HepG2 (cell line): ENCODE data around the gene GPR31. TPM values are rescaled to one million over a fixed set of nuclear protein-coding genes. Genes with fewer than 3 reads are reported as not detected.

Source experiments
- ATAC-seq: fragments of 200-7000 bp; cut with Tn5 transposase; 3 replicates; pipeline ENCODE4 v1.9.1; 2020; ENCODE audit warnings: mild to moderate bottlenecking, moderate library complexity
- BruUV-seq: library from RNA; stranded (reverse); fragments of 400-500 nt; replicated peaks from 2 replicates; lab custom pipeline; 2021; lab: Mats Ljungman, UMichigan
- CTCF ChIA-PET: fragments of 300-600 bp; formaldehyde crosslinking; extraction: SDS; loops from one replicate; lab custom pipeline; 2021; ENCODE audit warnings: low total read pairs, inconsistent platforms, low intra/inter-chr PET ratio; lab: Yijun Ruan, JAX
- POLR2A ChIA-PET: fragments of 350-600 bp; sonication (Branson Sonifier 250); formaldehyde crosslinking; loops from one replicate; lab custom pipeline; 2020; ENCODE audit warnings: antibody characterized with exemption, inconsistent platforms; lab: Yijun Ruan, JAX
- DNase-seq: peaks from one replicate; pipeline ENCODE4 v3.0.0-alpha.2; 2015; ENCODE audit warnings: low spot score
- FAIRE-seq: peaks from 3 replicates; lab custom pipeline; 2011; peaks lifted over from hg19 to GRCh38; lab: Jason Lieb, UNC
- H2AFZ ChIP-seq: one replicate; pipeline ENCODE4 v1.6.1; 2011; ENCODE audit warnings: low read length, inconsistent platforms
- H3K27ac ChIP-seq: fragments of 300-600 bp; 3 replicates; pipeline ENCODE4 v1.8.0; 2011; ENCODE audit warnings: mixed run types, mild to moderate bottlenecking, mixed read lengths, low read length, inconsistent platforms; ENCODE audit not compliant: insufficient read depth; ENCODE audit errors: extremely low read length
- H3K27me3 ChIP-seq, 2 experiments: fragments of 200-600 bp in 1 of 2; 2 replicates in 1 of 2; 3 replicates in 1 of 2; pipeline versions ENCODE4 v1.6.0 to v1.8.0; 2011; ENCODE audit warnings: low read length in 2 of 2, mild to moderate bottlenecking in 2 of 2, moderate library complexity in 2 of 2, inconsistent platforms in 1 of 2; ENCODE audit not compliant: insufficient read depth in 2 of 2, control insufficient read depth in 1 of 2
- H3K36me3 ChIP-seq, 2 experiments: fragments of 200-600 bp in 1 of 2; replicated peaks in 1 of 2; 2 replicates in 1 of 2; 3 replicates in 1 of 2; pipeline versions ENCODE4 v1.5.1 to v1.8.0; 2011; ENCODE audit warnings: low read length in 2 of 2, inconsistent platforms in 1 of 2; ENCODE audit not compliant: insufficient read depth in 2 of 2, control insufficient read depth in 1 of 2
- H3K4me1 ChIP-seq: 2 replicates; pipeline ENCODE4 v1.5.1; 2012; ENCODE audit warnings: low read length, inconsistent platforms; ENCODE audit not compliant: insufficient read depth
- H3K4me2 ChIP-seq: 2 replicates; pipeline ENCODE4 v1.6.0; 2011; ENCODE audit warnings: low read depth, low read length, inconsistent platforms
- H3K4me3 ChIP-seq, 3 experiments: fragments of 200-600 bp in 1 of 3; sonication (generic), shearing (Covaris generic) in 1 of 3; replicated peaks in 1 of 3; 2 replicates each; pipeline ENCODE4 v1.5.1; 2011 to 2016; ENCODE audit warnings: low read length in 3 of 3, inconsistent platforms in 2 of 3, low read depth in 2 of 3, mild to moderate bottlenecking in 2 of 3, control low read depth in 1 of 3, mixed read lengths in 1 of 3; ENCODE audit not compliant: insufficient read depth in 1 of 3
- H3K79me2 ChIP-seq: one replicate; pipeline ENCODE4 v1.6.1; 2011; ENCODE audit warnings: low read length, inconsistent platforms; ENCODE audit not compliant: insufficient read depth
- H3K9ac ChIP-seq: 2 replicates; pipeline ENCODE4 v1.6.0; 2011; ENCODE audit warnings: mild to moderate bottlenecking, low read depth, low read length, inconsistent platforms; ENCODE audit not compliant: insufficient read depth
- H3K9me3 ChIP-seq: 2 replicates; pipeline ENCODE4 v1.5.1; 2012; ENCODE audit warnings: mild to moderate bottlenecking, low read length
- H4K20me1 ChIP-seq: 2 replicates; pipeline ENCODE4 v1.6.0; 2011; ENCODE audit warnings: inconsistent platforms, mild to moderate bottlenecking, low read length, moderate library complexity; ENCODE audit not compliant: insufficient read depth
- ATF7 ChIP-seq, 2 experiments: fragments of 450-650 bp in 1 of 2; sonication (generic) in 1 of 2; formaldehyde crosslinking in 1 of 2; IDR thresholded peaks; 2 replicates each; pipeline versions ENCODE4 v1.4.0 to v1.6.1; 2016 to 2020; ENCODE audit warnings: antibody characterized with exemption in 1 of 2, mild to moderate bottlenecking in 1 of 2, missing genetic modification reagents in 1 of 2
- CREB1 ChIP-seq, 2 experiments: fragments of 450-650 bp in 1 of 2; IDR thresholded peaks; 2 replicates each; pipeline ENCODE4 v1.6.1; 2016 to 2017; ENCODE audit warnings: control low read depth in 1 of 2, mild to moderate bottlenecking in 1 of 2, missing compliant biosample characterization in 1 of 2, missing genetic modification characterization in 1 of 2
- RAD51 ChIP-seq: fragments of 450-650 bp; IDR thresholded peaks from 2 replicates; pipeline ENCODE4 v1.6.1; 2016; ENCODE audit warnings: borderline replicate concordance
- ZNF10 ChIP-seq: sonication (generic); formaldehyde crosslinking; IDR thresholded peaks from 2 replicates; pipeline ENCODE4 v1.4.0; 2020; ENCODE audit warnings: mild to moderate bottlenecking, low read depth, missing genetic modification reagents, borderline replicate concordance
- WGBS: methylation state at CpG from one replicate; pipeline ENCODE4 v1.1.6; 2017; ENCODE audit warnings: low lambda C conversion rate; 5-methylcytosine and 5-hydroxymethylcytosine counted together
- in situ Hi-C: cut with HindIII; loops from 2 replicates; pipeline ENCODE4 v1.10.0; 2017; ENCODE audit warnings: low pct_unique_long_range_greater_than_20kb; ENCODE audit not compliant: extremely low pct_ligation_motif_present
- intact Hi-C: fragments of 100-400 bp; cut with micrococcal nuclease; formaldehyde crosslinking; loops from one replicate; pipeline ENCODE4 v1.10.0; 2022; ENCODE audit not compliant: unreplicated experiment
- polyA plus RNA-seq, 8 experiments: library from polyadenylated mRNA; depleted of rRNA in 3 of 8; stranded (reverse) in 7 of 8; unstranded in 1 of 8; fragments of >200 nt; fragmentation: Illumina TruSeq in 4 of 8; extraction: Trizol in 4 of 8; gene quantifications; 2 replicates each; pipeline versions ENCODE4 v1.2.1 to v1.2.3, GENCODE V29; 2011 to 2016; ENCODE audit warnings: low read depth in 4 of 8, missing spikeins in 1 of 8, mixed read lengths in 1 of 8; ENCODE audit not compliant: insufficient read depth in 1 of 8
- total RNA-seq, 5 experiments: library from RNA; depleted of rRNA; stranded (reverse); fragments of >200 nt; fragmentation: Illumina TruSeq; extraction: Trizol; gene quantifications; 2 replicates each; pipeline ENCODE4 v1.2.3, GENCODE V29; 2016; ENCODE audit warnings: low read depth in 1 of 5
- TF ChIP-seq, protein P1 (sequence below), 2 experiments: sonication (generic) in 1 of 2; formaldehyde crosslinking in 1 of 2; IDR thresholded peaks; 2 replicates each; pipeline versions ENCODE4 v1.5.1 to v1.6.1; 2011 to 2020; ENCODE audit warnings: borderline replicate concordance in 1 of 2, low read depth in 1 of 2, low read length in 1 of 2, mild to moderate bottlenecking in 1 of 2, missing genetic modification reagents in 1 of 2, moderate library complexity in 1 of 2
- TF ChIP-seq, protein P2 (sequence below): sonication (generic); formaldehyde crosslinking; IDR thresholded peaks from 2 replicates; pipeline ENCODE4 v1.8.0; 2022; ENCODE audit warnings: mild to moderate bottlenecking, missing genetic modification reagents
- TF ChIP-seq, protein P3 (sequence below): sonication (generic); formaldehyde crosslinking; IDR thresholded peaks from 2 replicates; pipeline ENCODE4 v1.5.0; 2020; ENCODE audit warnings: mild to moderate bottlenecking, missing genetic modification reagents, borderline replicate concordance

GPR31 gene
- total and polyA plus RNA-seq, 2 of the 13 experiments (the other 11 are each of a cell fraction or from before 2014, with no cell fraction given) = not detected

DNA sequence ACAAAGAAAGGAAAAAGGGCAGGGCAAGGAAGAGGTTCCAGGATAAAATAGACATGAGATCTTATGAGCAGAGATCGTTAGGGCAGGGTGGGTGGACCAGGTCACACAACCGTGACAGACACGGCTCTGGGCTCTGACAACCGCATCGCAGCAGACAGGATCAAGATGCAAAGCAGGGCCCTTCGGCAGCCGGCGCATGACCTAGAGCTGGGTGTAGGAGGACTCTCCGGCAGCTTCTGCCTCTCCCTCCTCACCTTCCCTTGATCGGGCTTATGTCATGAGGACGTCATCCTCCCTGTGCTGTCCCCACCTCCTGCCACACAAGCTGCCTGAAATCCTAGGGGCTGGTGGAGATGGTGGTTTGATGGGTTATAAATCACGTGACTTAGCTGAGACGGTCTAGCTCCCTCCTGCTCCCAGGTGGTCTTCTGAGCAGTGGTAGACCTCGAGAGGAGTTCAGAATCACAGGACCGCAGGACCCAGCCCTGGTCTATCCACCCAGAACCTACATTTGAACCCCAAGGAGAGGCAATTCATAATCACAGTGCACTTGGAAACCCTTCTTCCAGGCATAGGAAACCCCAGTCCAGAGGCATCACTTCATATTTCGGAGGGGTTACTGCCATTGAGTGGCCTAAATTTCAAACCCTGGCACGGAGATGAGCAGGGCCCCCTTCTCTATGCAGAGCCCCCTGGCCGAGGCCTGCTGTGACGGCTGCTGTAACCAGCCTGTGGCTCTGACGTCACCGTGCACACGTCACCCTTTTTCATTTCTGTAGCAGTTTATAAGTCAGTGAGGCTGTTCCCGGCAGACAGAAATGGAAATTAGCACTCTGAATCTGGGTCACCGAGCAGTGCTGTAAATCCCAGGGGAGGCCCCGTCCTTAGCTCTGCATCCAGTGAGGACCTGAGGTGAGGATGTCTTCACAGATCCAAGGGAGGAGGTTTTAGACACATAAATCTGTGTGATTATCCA, 43.6 kb downstream of the GPR31 start:
- Histone ChIP-seq H3K27ac (no peak overlapping the region), H4K20me1 (no peaks in the 10 kb centered on the region), H3K9me3 (no peaks in the 10 kb centered on the region), H2AFZ (no peak overlapping the region), H3K4me3 (no peak overlapping the region), H3K4me1 (peaks cover 21% of the 10 kb centered on the region), H3K79me2 (no peaks in the 10 kb centered on the region), H3K27me3 (peaks cover 2 to 57% of the 10 kb centered on the region in 2 experiments; a peak in 4 of 5 replicates), H3K4me2 (no peak overlapping the region), H3K9ac (no peak overlapping the region), H3K36me3 (no peaks in the 10 kb centered on the region)
- intact Hi-C loops (no loop called here), in situ Hi-C loops (no loop called here)
- FAIRE-seq = no peak
- TF ChIP-seq ZNF10 (CRISPR knock-in tag) (no peak), ATF7 (IDR thresholded peaks at IDR 0.05) (peak; percentile 68), ATF7 (CRISPR knock-in tag; IDR thresholded peaks at IDR 0.05) (no peak), RAD51 (peak; percentile 79), CREB1 (IDR thresholded peaks at IDR 0.05) (peak; percentile 95), CREB1 (CRISPR knock-in tag; IDR thresholded peaks at IDR 0.05) (no peak)
- TF ChIP-seq, protein P1, sequence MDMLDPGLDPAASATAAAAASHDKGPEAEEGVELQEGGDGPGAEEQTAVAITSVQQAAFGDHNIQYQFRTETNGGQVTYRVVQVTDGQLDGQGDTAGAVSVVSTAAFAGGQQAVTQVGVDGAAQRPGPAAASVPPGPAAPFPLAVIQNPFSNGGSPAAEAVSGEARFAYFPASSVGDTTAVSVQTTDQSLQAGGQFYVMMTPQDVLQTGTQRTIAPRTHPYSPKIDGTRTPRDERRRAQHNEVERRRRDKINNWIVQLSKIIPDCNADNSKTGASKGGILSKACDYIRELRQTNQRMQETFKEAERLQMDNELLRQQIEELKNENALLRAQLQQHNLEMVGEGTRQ (IDR thresholded peaks at IDR 0.05; ENCODE audit: low read depth, low read length) = peak; percentile 64; the same call in 1 of the 2 replicates
- TF ChIP-seq, protein P1 (CRISPR knock-in tag; IDR thresholded peaks at IDR 0.05; ENCODE audit: borderline replicate concordance) = no peak
- TF ChIP-seq, protein P2, sequence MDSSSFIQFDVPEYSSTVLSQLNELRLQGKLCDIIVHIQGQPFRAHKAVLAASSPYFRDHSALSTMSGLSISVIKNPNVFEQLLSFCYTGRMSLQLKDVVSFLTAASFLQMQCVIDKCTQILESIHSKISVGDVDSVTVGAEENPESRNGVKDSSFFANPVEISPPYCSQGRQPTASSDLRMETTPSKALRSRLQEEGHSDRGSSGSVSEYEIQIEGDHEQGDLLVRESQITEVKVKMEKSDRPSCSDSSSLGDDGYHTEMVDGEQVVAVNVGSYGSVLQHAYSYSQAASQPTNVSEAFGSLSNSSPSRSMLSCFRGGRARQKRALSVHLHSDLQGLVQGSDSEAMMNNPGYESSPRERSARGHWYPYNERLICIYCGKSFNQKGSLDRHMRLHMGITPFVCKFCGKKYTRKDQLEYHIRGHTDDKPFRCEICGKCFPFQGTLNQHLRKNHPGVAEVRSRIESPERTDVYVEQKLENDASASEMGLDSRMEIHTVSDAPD (CRISPR knock-in tag) = no peak
- TF ChIP-seq, protein P3, sequence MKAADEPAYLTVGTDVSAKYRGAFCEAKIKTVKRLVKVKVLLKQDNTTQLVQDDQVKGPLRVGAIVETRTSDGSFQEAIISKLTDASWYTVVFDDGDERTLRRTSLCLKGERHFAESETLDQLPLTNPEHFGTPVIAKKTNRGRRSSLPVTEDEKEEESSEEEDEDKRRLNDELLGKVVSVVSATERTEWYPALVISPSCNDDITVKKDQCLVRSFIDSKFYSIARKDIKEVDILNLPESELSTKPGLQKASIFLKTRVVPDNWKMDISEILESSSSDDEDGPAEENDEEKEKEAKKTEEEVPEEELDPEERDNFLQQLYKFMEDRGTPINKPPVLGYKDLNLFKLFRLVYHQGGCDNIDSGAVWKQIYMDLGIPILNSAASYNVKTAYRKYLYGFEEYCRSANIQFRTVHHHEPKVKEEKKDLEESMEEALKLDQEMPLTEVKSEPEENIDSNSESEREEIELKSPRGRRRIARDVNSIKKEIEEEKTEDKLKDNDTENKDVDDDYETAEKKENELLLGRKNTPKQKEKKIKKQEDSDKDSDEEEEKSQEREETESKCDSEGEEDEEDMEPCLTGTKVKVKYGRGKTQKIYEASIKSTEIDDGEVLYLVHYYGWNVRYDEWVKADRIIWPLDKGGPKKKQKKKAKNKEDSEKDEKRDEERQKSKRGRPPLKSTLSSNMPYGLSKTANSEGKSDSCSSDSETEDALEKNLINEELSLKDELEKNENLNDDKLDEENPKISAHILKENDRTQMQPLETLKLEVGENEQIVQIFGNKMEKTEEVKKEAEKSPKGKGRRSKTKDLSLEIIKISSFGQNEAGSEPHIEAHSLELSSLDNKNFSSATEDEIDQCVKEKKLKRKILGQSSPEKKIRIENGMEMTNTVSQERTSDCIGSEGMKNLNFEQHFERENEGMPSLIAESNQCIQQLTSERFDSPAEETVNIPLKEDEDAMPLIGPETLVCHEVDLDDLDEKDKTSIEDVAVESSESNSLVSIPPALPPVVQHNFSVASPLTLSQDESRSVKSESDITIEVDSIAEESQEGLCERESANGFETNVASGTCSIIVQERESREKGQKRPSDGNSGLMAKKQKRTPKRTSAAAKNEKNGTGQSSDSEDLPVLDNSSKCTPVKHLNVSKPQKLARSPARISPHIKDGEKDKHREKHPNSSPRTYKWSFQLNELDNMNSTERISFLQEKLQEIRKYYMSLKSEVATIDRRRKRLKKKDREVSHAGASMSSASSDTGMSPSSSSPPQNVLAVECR = no peak
- no peak for DNase-seq
- 38% methylated on average over 24 of the region's 25 CpGs for WGBS
- POLR2A ChIA-PET = no interaction called here
- BruUV-seq = no TSS peak
- ATAC-seq = no peak
- CTCF ChIA-PET = no interaction called here
